ENCODE data around the gene EFNA2. TPM values are rescaled to one million over a fixed set of nuclear protein-coding genes. Genes with fewer than 3 reads are reported as not detected.
"Not testable (repeated sequence)": the region's sequence is repeated elsewhere in the genome, so short reads cannot be mapped to it uniquely, and the experiment has no call there.

EFNA2 gene
- total RNA-seq, 4 donors from 2014 or later = not detected

DNA sequence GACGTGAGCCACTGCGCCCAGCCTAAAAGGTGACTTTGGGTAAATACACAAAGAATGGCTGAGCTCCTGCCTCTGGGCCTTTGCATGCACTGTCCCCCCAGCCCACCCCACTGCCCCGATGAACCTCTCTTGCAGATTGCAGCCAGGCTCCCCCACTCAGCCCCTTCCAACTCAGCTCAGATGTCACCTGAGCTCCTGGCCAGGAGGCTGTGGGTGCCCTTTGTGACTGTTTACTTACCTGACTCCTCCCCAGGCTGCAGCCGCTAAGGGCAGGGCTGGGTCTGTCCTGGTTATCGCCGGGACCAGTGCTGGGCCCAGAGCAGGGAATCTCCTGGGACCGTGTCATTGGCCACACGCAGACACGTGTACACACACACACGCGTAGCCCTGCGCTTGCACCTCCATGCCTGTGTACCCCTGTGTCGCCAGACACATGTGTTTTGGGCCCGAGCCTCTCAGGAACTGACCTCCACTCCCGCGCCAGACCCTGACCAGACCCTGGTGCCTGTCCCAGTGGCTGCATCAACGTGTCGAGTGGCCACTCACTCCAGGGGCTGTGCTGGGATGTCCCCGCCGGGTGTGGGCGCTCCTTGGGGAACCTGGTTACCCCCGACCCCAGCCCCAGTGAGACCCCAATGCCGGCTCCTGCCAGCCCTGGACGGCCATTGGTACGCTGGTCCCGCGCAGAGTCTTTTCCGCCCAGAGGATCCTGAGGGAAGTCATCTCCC lies 18.7 kb downstream of the EFNA2 start:
- TF ChIP-seq POLR2A (IDR thresholded peaks at IDR 0.05) = no peak
- TF ChIP-seq CTCF (IDR thresholded peaks at IDR 0.05) = no peak
- intact Hi-C loops (cut with DNase I; ENCODE audit: low total_unique reads) = no loop called here
- DNase-seq (ENCODE audit: low spot score in 2 of 2) = no peak
- no peak overlapping the region for H3K4me3 ChIP-seq (ENCODE audit: low read depth, poor library complexity, severe bottlenecking)
- 89 to 90% methylated on average over 28 of the region's 28 CpGs for WGBS, 2 donors

GRCh38 chr19:1305354-1305753 lies 19.7 kb downstream of the EFNA2 start:
- 80 to 83% methylated on average over 9 of the region's 9 CpGs for WGBS, 2 donors
- DNase-seq (ENCODE audit: low spot score in 2 of 2); H3K4me3 ChIP-seq (ENCODE audit: low read depth, poor library complexity, severe bottlenecking); intact Hi-C loops (cut with DNase I; ENCODE audit: low total_unique reads): not testable (repeated sequence)

GRCh38 chr19:1307320-1307719 lies 21.6 kb downstream of the EFNA2 start:
- 90 to 92% methylated on average over 36 to 38 of the region's 38 CpGs for WGBS, 2 donors
- intact Hi-C loops (cut with DNase I; ENCODE audit: low total_unique reads) = no loop called here
- no peak for DNase-seq (ENCODE audit: low spot score in 2 of 2)
- TF ChIP-seq CTCF (IDR thresholded peaks at IDR 0.05) (no peak), POLR2A (IDR thresholded peaks at IDR 0.05) (no peak)
- no peak overlapping the region for H3K4me3 ChIP-seq (ENCODE audit: low read depth, poor library complexity, severe bottlenecking)

GRCh38 chr19:1307755-1308303 lies 22.2 kb downstream of the EFNA2 start:
- no peak for DNase-seq (ENCODE audit: low spot score in 2 of 2)
- WGBS, 2 donors = 91 to 95% methylated on average over 20 of the region's 20 CpGs
- intact Hi-C loops (cut with DNase I; ENCODE audit: low total_unique reads) = no loop called here
- no peak for TF ChIP-seq CTCF (IDR thresholded peaks at IDR 0.05)
- no peak for TF ChIP-seq POLR2A (IDR thresholded peaks at IDR 0.05)
- no peak overlapping the region for H3K4me3 ChIP-seq (ENCODE audit: low read depth, poor library complexity, severe bottlenecking)

GRCh38 chr19:1308718-1309117 lies 23.0 kb downstream of the EFNA2 start:
- intact Hi-C loops (cut with DNase I; ENCODE audit: low total_unique reads) = no loop called here
- no peak overlapping the region for H3K4me3 ChIP-seq (ENCODE audit: low read depth, poor library complexity, severe bottlenecking)
- 60 to 62% methylated on average over 11 of the region's 11 CpGs for WGBS, 2 donors

More at GRCh38 chr19:1308718-1309117, 23.0 kb downstream of the EFNA2 start:
- no peak for DNase-seq (ENCODE audit: low spot score in 2 of 2)
- no peak for TF ChIP-seq CTCF (IDR thresholded peaks at IDR 0.05)
- no peak for TF ChIP-seq POLR2A (IDR thresholded peaks at IDR 0.05)
